Activated CD4-positive, alpha-beta T cell treated with anti-CD3 and anti-CD28 coated beads, Interleukin-2, amount 10 ng/mL, durations not matched to agents 7 days and 5 days (primary cell): Measurements from ENCODE around the gene ATOX1. TPM values are rescaled to one million over a fixed set of nuclear protein-coding genes. Genes with fewer than 3 reads are reported as not detected.
A peak's percentile ranks its signal among the peaks of the same experiment; 100 is the strongest.
"Not testable (repeated sequence)": the region's sequence is repeated elsewhere in the genome, so short reads cannot be mapped to it uniquely, and the experiment has no call there.

Source experiments
- CTCF ChIA-PET: fragments of 350-600 bp; sonication (Branson Sonifier 250); formaldehyde crosslinking; loops from one replicate; lab custom pipeline; 2021; ENCODE audit warnings: antibody characterized with exemption; lab: Charles Lee
- POLR2A ChIA-PET: fragments of 350-600 bp; sonication (Branson Sonifier 250); formaldehyde crosslinking; loops from one replicate; lab custom pipeline; 2021; ENCODE audit warnings: antibody characterized with exemption; lab: Charles Lee
- DNase-seq: peaks from one replicate; pipeline ENCODE4 v3.0.0-alpha.2; 2020
- H3K27ac Mint-ChIP-seq: one replicate; pipeline ENCODE4 v1.8.0; 2021; ENCODE audit warnings: mild to moderate bottlenecking, moderate library complexity, mixed read lengths
- H3K27me3 Mint-ChIP-seq: one replicate; pipeline ENCODE4 v1.8.0; 2021; ENCODE audit warnings: mixed read lengths
- H3K36me3 Mint-ChIP-seq: one replicate; pipeline ENCODE4 v1.8.0; 2021; ENCODE audit warnings: low read depth, mixed read lengths
- H3K4me1 Mint-ChIP-seq: one replicate; pipeline ENCODE4 v1.8.0; 2021; ENCODE audit warnings: mixed read lengths
- H3K4me3 Mint-ChIP-seq: one replicate; pipeline ENCODE4 v1.8.0; 2021; ENCODE audit warnings: mild to moderate bottlenecking, moderate library complexity, mixed read lengths
- H3K9me3 Mint-ChIP-seq: one replicate; pipeline ENCODE4 v1.8.0; 2021; ENCODE audit warnings: mixed read lengths
- total RNA-seq, 2 experiments: library from RNA; stranded (reverse); gene quantifications; one replicate each; pipeline ENCODE4 v1.2.3, GENCODE V29; 2021

Gene ATOX1
- total RNA-seq, 2 experiments from 2014 or later: 46.9 to 48.1 TPM

GRCh38 chr5:151740336-151740942 lies 18.0 kb downstream of the ATOX1 start:
- Mint-ChIP-seq H3K27me3 (no peaks in the 10 kb centered on the region), H3K9me3 (no peaks in the 10 kb centered on the region), H3K4me3 (no peak overlapping the region), H3K4me1 (peaks cover 32% of the 10 kb centered on the region), H3K27ac (no peak overlapping the region), H3K36me3 (peaks cover 19% of the 10 kb centered on the region)
- DNase-seq: peak; percentile 62
- ChIA-PET CTCF (interaction anchor here (0.6 to 1.9 kb wide), 10 partner anchors 11 to 293 kb away, joined by 3 to 9 read pairs (median 4); partner anchors contain the start of gene SLC36A1), POLR2A (interaction anchor here (0.6 kb wide), 1 partner anchor 9 kb away, joined by 3 read pairs; no protein-coding TSS in a partner anchor)

- no peaks in the 10 kb centered on the region for H3K9me3 Mint-ChIP-seq
- H3K4me1 Mint-ChIP-seq: peaks cover 26% of the 10 kb centered on the region
- ChIA-PET CTCF (interaction anchor here (0.6 to 1.9 kb wide), 9 partner anchors 9 to 292 kb away, joined by 3 to 9 read pairs (median 3); partner anchors contain the start of gene SLC36A1), POLR2A (no interaction called here)
- no peak for DNase-seq
- no peak overlapping the region for H3K27ac Mint-ChIP-seq
- no peaks in the 10 kb centered on the region for H3K27me3 Mint-ChIP-seq
- peaks cover 14% of the 10 kb centered on the region for H3K36me3 Mint-ChIP-seq
- H3K4me3 Mint-ChIP-seq: no peak overlapping the region
Measured at GRCh38 chr5:151739939-151740335, 18.5 kb downstream of the ATOX1 start.

- CTCF ChIA-PET: interaction anchor here (0.8 to 1.9 kb wide), 7 partner anchors 10 to 87 kb away, joined by 3 to 9 read pairs (median 4); partner anchors contain the start of gene G3BP1
- peaks cover 21% of the 10 kb centered on the region for H3K4me1 Mint-ChIP-seq
- POLR2A ChIA-PET: no interaction called here
- H3K27me3 Mint-ChIP-seq: no peaks in the 10 kb centered on the region
- no peak for DNase-seq
- no peak overlapping the region for H3K4me3 Mint-ChIP-seq
- no peaks in the 10 kb centered on the region for H3K9me3 Mint-ChIP-seq
- H3K27ac Mint-ChIP-seq: no peak overlapping the region
- peaks cover 12% of the 10 kb centered on the region for H3K36me3 Mint-ChIP-seq
Measured at GRCh38 chr5:151739395-151739794, 19.0 kb downstream of the ATOX1 start.

GRCh38 chr5:151738125-151738848 lies 20.1 kb downstream of the ATOX1 start:
- Mint-ChIP-seq H3K27ac (no peak overlapping the region), H3K4me3 (no peak overlapping the region), H3K4me1 (peaks cover 15% of the 10 kb centered on the region), H3K27me3 (no peaks in the 10 kb centered on the region), H3K9me3 (no peaks in the 10 kb centered on the region), H3K36me3 (peaks cover 4% of the 10 kb centered on the region)
- POLR2A ChIA-PET: no interaction called here
- DNase-seq: no peak
- CTCF ChIA-PET: interaction anchor here (1.5 kb wide), 1 partner anchor 11 kb away, joined by 4 read pairs; no protein-coding TSS in a partner anchor

- Mint-ChIP-seq H3K27me3 (no peaks in the 10 kb centered on the region), H3K9me3 (no peaks in the 10 kb centered on the region), H3K27ac (no peak overlapping the region), H3K4me3 (no peak overlapping the region), H3K36me3 (peaks cover 4% of the 10 kb centered on the region), H3K4me1 (peaks cover 11% of the 10 kb centered on the region)
- ChIA-PET CTCF (interaction anchor here (0.6 to 1.3 kb wide), 2 partner anchors 8 to 12 kb away, joined by 3 read pairs; no protein-coding TSS in a partner anchor), POLR2A (no interaction called here)
- DNase-seq: no peak
Measured at GRCh38 chr5:151737431-151737830, 21.0 kb downstream of the ATOX1 start.

GRCh38 chr5:151735646-151736045 lies 22.8 kb downstream of the ATOX1 start:
- peaks cover under 1% of the 10 kb centered on the region for H3K36me3 Mint-ChIP-seq
- POLR2A ChIA-PET: no interaction called here
- H3K27me3 Mint-ChIP-seq: no peaks in the 10 kb centered on the region

GRCh38 chr5:151734064-151734408 lies 24.4 kb downstream of the ATOX1 start:
- POLR2A ChIA-PET: no interaction called here
- Mint-ChIP-seq H3K4me1 (no peaks in the 10 kb centered on the region), H3K27me3 (no peaks in the 10 kb centered on the region), H3K36me3 (peaks cover 13% of the 10 kb centered on the region), H3K4me3 (no peak overlapping the region), H3K27ac (no peak overlapping the region), H3K9me3 (peaks cover 3% of the 10 kb centered on the region)
- DNase-seq: no peak
- CTCF ChIA-PET: no interaction called here

More at GRCh38 chr5:151735646-151736045, 22.8 kb downstream of the ATOX1 start:
- H3K4me3 Mint-ChIP-seq: no peak overlapping the region
- no peak for DNase-seq
- no peak overlapping the region for H3K27ac Mint-ChIP-seq
- no peaks in the 10 kb centered on the region for H3K9me3 Mint-ChIP-seq
- CTCF ChIA-PET: interaction anchor here (0.6 to 1.1 kb wide), 3 partner anchors 16 to 444 kb away, joined by 3 to 6 read pairs (median 3); no protein-coding TSS in a partner anchor
- peaks cover 6% of the 10 kb centered on the region for H3K4me1 Mint-ChIP-seq

GRCh38 chr5:151733358-151734063 lies 24.9 kb downstream of the ATOX1 start:
- H3K4me1 Mint-ChIP-seq: no peaks in the 10 kb centered on the region
- no peak for DNase-seq
- POLR2A ChIA-PET: no interaction called here
- H3K27ac Mint-ChIP-seq: no peak overlapping the region
- CTCF ChIA-PET: no interaction called here
- H3K4me3 Mint-ChIP-seq: no peak overlapping the region
- H3K9me3 Mint-ChIP-seq: peaks cover 3% of the 10 kb centered on the region
- no peaks in the 10 kb centered on the region for H3K27me3 Mint-ChIP-seq
- peaks cover 13% of the 10 kb centered on the region for H3K36me3 Mint-ChIP-seq

- ChIA-PET POLR2A (no interaction called here), CTCF (no interaction called here)
- H3K4me1 Mint-ChIP-seq: no peaks in the 10 kb centered on the region
- H3K9me3 Mint-ChIP-seq: peaks cover 3% of the 10 kb centered on the region
- no peak overlapping the region for H3K4me3 Mint-ChIP-seq
- no peak for DNase-seq
- H3K36me3 Mint-ChIP-seq: peaks cover 13% of the 10 kb centered on the region
- no peak overlapping the region for H3K27ac Mint-ChIP-seq
- H3K27me3 Mint-ChIP-seq: no peaks in the 10 kb centered on the region
Measured at GRCh38 chr5:151730381-151730780, 28.1 kb downstream of the ATOX1 start.

GRCh38 chr5:151729597-151729996 lies 28.8 kb downstream of the ATOX1 start:
- H3K9me3 Mint-ChIP-seq, H3K4me1 Mint-ChIP-seq, H3K27me3 Mint-ChIP-seq, DNase-seq, H3K4me3 Mint-ChIP-seq, CTCF ChIA-PET, H3K27ac Mint-ChIP-seq, POLR2A ChIA-PET: not testable (repeated sequence)
- peaks cover 13% of the 10 kb centered on the region for H3K36me3 Mint-ChIP-seq

- CTCF ChIA-PET: no interaction called here
- Mint-ChIP-seq H3K9me3 (no peaks in the 10 kb centered on the region), H3K36me3 (peaks cover 3% of the 10 kb centered on the region), H3K4me3 (no peak overlapping the region), H3K4me1 (no peaks in the 10 kb centered on the region), H3K27ac (no peak overlapping the region), H3K27me3 (no peaks in the 10 kb centered on the region)
- DNase-seq: no peak
- POLR2A ChIA-PET: no interaction called here
Measured at GRCh38 chr5:151724360-151724759, 34.1 kb downstream of the ATOX1 start.

- CTCF ChIA-PET: no interaction called here
- POLR2A ChIA-PET: no interaction called here
Measured at GRCh38 chr5:151722546-151722945, 35.9 kb downstream of the ATOX1 start.

More at GRCh38 chr5:151722546-151722945, 35.9 kb downstream of the ATOX1 start:
- Mint-ChIP-seq H3K4me1 (no peaks in the 10 kb centered on the region), H3K4me3 (no peak overlapping the region), H3K27me3 (no peaks in the 10 kb centered on the region), H3K9me3 (no peaks in the 10 kb centered on the region), H3K27ac (no peak overlapping the region), H3K36me3 (no peaks in the 10 kb centered on the region)
- DNase-seq: no peak
